Liver (tissue), 9 donors: ENCODE measurements around the gene FIBCD1. TPM values are rescaled to one million over a fixed set of nuclear protein-coding genes. Genes with fewer than 3 reads are reported as not detected.

Experiments used
- DNase-seq: peaks from one replicate; pipeline ENCODE4 v3.0.0-alpha.2; 2017; ENCODE audit warnings: low spot score
- H3K27ac ChIP-seq, 2 donors: one replicate each; pipeline ENCODE4 v1.7.0; 2013; ENCODE audit warnings: inconsistent platforms in 2 of 2, low read length in 2 of 2, control low read depth in 1 of 2, low read depth in 1 of 2, mild to moderate bottlenecking in 1 of 2
- H3K27me3 ChIP-seq, 4 donors: one replicate each; pipeline versions ENCODE4 v1.6.1 to v1.7.0; 2013; ENCODE audit warnings: low read length in 3 of 4, inconsistent platforms in 1 of 4, mild to moderate bottlenecking in 1 of 4, moderate library complexity in 1 of 4; ENCODE audit not compliant: control insufficient read depth in 4 of 4, insufficient read depth in 4 of 4
- H3K36me3 ChIP-seq, 4 donors: one replicate each; pipeline versions ENCODE4 v1.6.1 to v1.7.0; 2013; ENCODE audit warnings: low read length in 3 of 4, mild to moderate bottlenecking in 3 of 4, low read depth in 1 of 4, moderate library complexity in 1 of 4; ENCODE audit not compliant: control insufficient read depth in 4 of 4, insufficient read depth in 3 of 4
- H3K4me1 ChIP-seq, 4 donors: one replicate each; pipeline versions ENCODE4 v1.6.1 to v1.7.0; 2013; ENCODE audit warnings: low read length in 3 of 4, mild to moderate bottlenecking in 3 of 4, moderate library complexity in 1 of 4; ENCODE audit not compliant: control insufficient read depth in 4 of 4, insufficient read depth in 4 of 4
- H3K4me3 ChIP-seq, 3 donors: one replicate each; pipeline versions ENCODE4 v1.6.1 to v1.7.0; 2013; ENCODE audit warnings: low read length in 3 of 3, control low read depth in 1 of 3, low read depth in 1 of 3, mild to moderate bottlenecking in 1 of 3
- H3K9ac ChIP-seq, 2 donors: one replicate each; pipeline ENCODE4 v1.7.0; 2013; ENCODE audit warnings: low read length in 2 of 2, mild to moderate bottlenecking in 2 of 2, moderate library complexity in 2 of 2, control low read depth in 1 of 2, low read depth in 1 of 2
- H3K9me3 ChIP-seq, 4 donors: one replicate each; pipeline versions ENCODE4 v1.6.1 to v1.7.0; 2013; ENCODE audit warnings: low read length in 3 of 4; ENCODE audit not compliant: control insufficient read depth in 4 of 4
- ATF3 ChIP-seq: IDR thresholded peaks from 2 replicates; pipeline ENCODE4 v1.6.1; 2016; ENCODE audit warnings: antibody characterized with exemption
- CTCF ChIP-seq: fragments of 150-350 bp; IDR thresholded peaks from 2 replicates; pipeline ENCODE4 v1.5.1; 2017; ENCODE audit warnings: improper control_type of control experiment, low read depth, low read length; ENCODE audit not compliant: missing input control
- EGR1 ChIP-seq, 2 donors: IDR thresholded peaks; 2 replicates each; pipeline ENCODE4 v1.6.1; 2016 to 2018; ENCODE audit warnings: antibody characterized with exemption in 2 of 2, low read depth in 2 of 2
- FOXA1 ChIP-seq: IDR thresholded peaks from 2 replicates; pipeline ENCODE4 v1.6.1; 2016; ENCODE audit warnings: antibody characterized with exemption
- FOXA2 ChIP-seq: IDR thresholded peaks from 2 replicates; pipeline ENCODE4 v1.6.1; 2016; ENCODE audit warnings: antibody characterized with exemption
- GABPA ChIP-seq, 2 donors: IDR thresholded peaks in 1 of 2; conservative IDR thresholded peaks in 1 of 2; 2 replicates each; pipeline ENCODE4 v1.6.1; 2016; ENCODE audit warnings: antibody characterized with exemption in 2 of 2, mild to moderate bottlenecking in 1 of 2, moderate library complexity in 1 of 2
- HNF4A ChIP-seq, 2 donors: conservative IDR thresholded peaks; 2 replicates each; pipeline ENCODE4 v1.6.1; 2016; ENCODE audit warnings: antibody characterized with exemption in 2 of 2, mild to moderate bottlenecking in 2 of 2
- HNF4G ChIP-seq: IDR thresholded peaks from 2 replicates; pipeline ENCODE4 v1.6.1; 2016; ENCODE audit warnings: antibody characterized with exemption
- JUND ChIP-seq, 2 donors: IDR thresholded peaks; 2 replicates each; pipeline ENCODE4 v1.6.1; 2016; ENCODE audit warnings: antibody characterized with exemption in 2 of 2
- MAX ChIP-seq: IDR thresholded peaks from 2 replicates; pipeline ENCODE4 v1.6.1; 2016; ENCODE audit warnings: antibody characterized with exemption
- NR2F2 ChIP-seq: IDR thresholded peaks from 2 replicates; pipeline ENCODE4 v1.6.1; 2016; ENCODE audit warnings: antibody characterized with exemption
- RAD21 ChIP-seq, 2 donors: IDR thresholded peaks; 2 replicates each; pipeline ENCODE4 v1.6.1; 2016; ENCODE audit warnings: antibody characterized with exemption in 2 of 2, mild to moderate bottlenecking in 2 of 2
- REST ChIP-seq: IDR thresholded peaks from 2 replicates; pipeline ENCODE4 v1.6.1; 2016; ENCODE audit warnings: antibody characterized with exemption, mild to moderate bottlenecking
- RXRA ChIP-seq, 2 donors: IDR thresholded peaks; 2 replicates each; pipeline ENCODE4 v1.6.1; 2017 to 2018; ENCODE audit warnings: antibody characterized with exemption in 2 of 2, mild to moderate bottlenecking in 1 of 2
- SP1 ChIP-seq: IDR thresholded peaks from 2 replicates; pipeline ENCODE4 v1.6.1; 2018; ENCODE audit warnings: antibody characterized with exemption, mild to moderate bottlenecking
- TAF1 ChIP-seq: conservative IDR thresholded peaks from 2 replicates; pipeline ENCODE4 v1.6.1; 2016; ENCODE audit warnings: antibody characterized with exemption, mild to moderate bottlenecking
- YY1 ChIP-seq: IDR thresholded peaks from 2 replicates; pipeline ENCODE4 v1.6.1; 2016; ENCODE audit warnings: antibody characterized with exemption, mild to moderate bottlenecking
- ZBTB33 ChIP-seq: IDR thresholded peaks from 2 replicates; pipeline ENCODE4 v1.6.1; 2016; ENCODE audit warnings: antibody characterized with exemption
- WGBS: extraction: QIAGEN DNeasy Blood & Tissue Kit; methylation state at CpG from one replicate; pipeline ENCODE4 v1.1.7; 2013; 5-methylcytosine and 5-hydroxymethylcytosine counted together
- polyA plus RNA-seq, 2 donors: library from polyadenylated mRNA; stranded (reverse) in 1 of 2; unstranded in 1 of 2; fragments of 200-250 nt in 1 of 2; fragments of >200 nt in 1 of 2; fragmentation: Nextera tagmentation in 1 of 2; extraction: Ambion mirVana in 1 of 2; gene quantifications; one replicate each; pipeline versions ENCODE4 v1.2.1 to v1.2.3, GENCODE V29; 2013 to 2015
- total RNA-seq, 2 donors: library from RNA; depleted of rRNA; stranded (reverse); fragments of >200 nt; gene quantifications; one replicate each; pipeline ENCODE4 v1.2.3, GENCODE V29; 2014
- donor health status: healthy.
- donor health status: healthy.
- donor health status: healthy.
- donor health status: healthy.
- donor health status: healthy.

Gene FIBCD1
- total and polyA plus RNA-seq, 4 donors = not detected

- TF ChIP-seq CTCF = no peak
- no peak for TF ChIP-seq TAF1
- TF ChIP-seq HNF4A (conservative IDR thresholded peaks at IDR 0.05) = no peak
- no peak for TF ChIP-seq YY1
- TF ChIP-seq GABPA (IDR thresholded peaks at IDR 0.05 in 1 of 2, conservative IDR thresholded peaks at IDR 0.05 in 1 of 2) = no peak
- no peak for TF ChIP-seq FOXA2
- TF ChIP-seq RXRA (IDR thresholded peaks at IDR 0.05) = no peak
- no peak for TF ChIP-seq NR2F2
- no peak for TF ChIP-seq FOXA1
- TF ChIP-seq EGR1 (IDR thresholded peaks at IDR 0.05; ENCODE audit: low read depth in 2 of 2) = no peak
Measured at GRCh38 chr9:130864541-130864940, 74.5 kb downstream of the FIBCD1 start (continued).

- H3K36me3 ChIP-seq = peaks cover 0 to 10% (median 2%) of the 10 kb centered on the region in 4 donors
- 93% methylated on average over 23 of the region's 23 CpGs for WGBS
- no peaks in the 10 kb centered on the region for H3K27me3 ChIP-seq
- no peak for DNase-seq
- peaks cover 0 to 5% (median 0%) of the 10 kb centered on the region in 4 donors for H3K4me1 ChIP-seq
- TF ChIP-seq YY1 (no peak), TAF1 (no peak), EGR1 (IDR thresholded peaks at IDR 0.05; ENCODE audit: low read depth in 2 of 2) (no peak)
- no peak overlapping the region for H3K4me3 ChIP-seq
- no peak overlapping the region for H3K9ac ChIP-seq
- H3K9me3 ChIP-seq = no peaks in the 10 kb centered on the region
- no peak overlapping the region for H3K27ac ChIP-seq
Measured at GRCh38 chr9:130862747-130863146, 76.3 kb downstream of the FIBCD1 start.

GRCh38 chr9:130862217-130862616 lies 76.8 kb downstream of the FIBCD1 start:
- DNase-seq = no peak
- Histone ChIP-seq H3K27me3 (no peaks in the 10 kb centered on the region), H3K9ac (no peak overlapping the region), H3K4me1 (peaks cover 0 to 5% (median 0%) of the 10 kb centered on the region in 4 donors), H3K36me3 (peaks cover 1 to 10% (median 3%) of the 10 kb centered on the region in 4 donors), H3K9me3 (no peaks in the 10 kb centered on the region), H3K27ac (no peak overlapping the region), H3K4me3 (no peak overlapping the region)
- 94% methylated on average over 8 of the region's 8 CpGs for WGBS
- TF ChIP-seq SP1 (no peak), HNF4A (conservative IDR thresholded peaks at IDR 0.05) (no peak), FOXA1 (no peak), CTCF (no peak), ZBTB33 (no peak), GABPA (IDR thresholded peaks at IDR 0.05 in 1 of 2, conservative IDR thresholded peaks at IDR 0.05 in 1 of 2) (no peak), YY1 (no peak), NR2F2 (no peak), EGR1 (IDR thresholded peaks at IDR 0.05; ENCODE audit: low read depth in 2 of 2) (no peak), HNF4G (no peak), RAD21 (IDR thresholded peaks at IDR 0.05) (no peak), REST (no peak), FOXA2 (no peak), RXRA (IDR thresholded peaks at IDR 0.05) (no peak), JUND (IDR thresholded peaks at IDR 0.05) (no peak), TAF1 (no peak), MAX (no peak), ATF3 (no peak)
